Measurements from ENCODE around the gene ASAH2B.

Gene ASAH2B

GRCh38 chr10:50794490-50794889 lies 54.8 kb downstream of the ASAH2B start:
- TF ChIP-seq CTCF (IDR thresholded peaks at IDR 0.05; ENCODE audit: low read depth, low read length), result no peak
- Histone ChIP-seq H3K9me3 (ENCODE audit: severe bottlenecking) (no peaks in the 10 kb centered on the region), H3K27me3 (ENCODE audit: insufficient read depth, low read depth, severe bottlenecking) (no peaks in the 10 kb centered on the region), H3K4me3 (ENCODE audit: low read depth, low read length) (no peak overlapping the region), H3K36me3 (no peaks in the 10 kb centered on the region), H3K27ac (no peak overlapping the region)
- no peak for DNase-seq

GRCh38 chr10:50796693-50797092 lies 57.0 kb downstream of the ASAH2B start:
- Histone ChIP-seq H3K27me3 (ENCODE audit: insufficient read depth, low read depth, severe bottlenecking) (no peaks in the 10 kb centered on the region), H3K9me3 (ENCODE audit: severe bottlenecking) (no peaks in the 10 kb centered on the region), H3K4me3 (ENCODE audit: low read depth, low read length) (no peak overlapping the region), H3K36me3 (no peaks in the 10 kb centered on the region), H3K27ac (no peak overlapping the region)
- TF ChIP-seq CTCF (IDR thresholded peaks at IDR 0.05; ENCODE audit: low read depth, low read length), result no peak
- DNase-seq, result no peak

- no peak for DNase-seq
- H3K9me3 ChIP-seq (ENCODE audit: severe bottlenecking), result no peaks in the 10 kb centered on the region
- no peak overlapping the region for H3K4me3 ChIP-seq (ENCODE audit: low read depth, low read length)
- H3K27me3 ChIP-seq (ENCODE audit: insufficient read depth, low read depth, severe bottlenecking), result no peaks in the 10 kb centered on the region
- no peak for TF ChIP-seq CTCF (IDR thresholded peaks at IDR 0.05; ENCODE audit: low read depth, low read length)
- no peak overlapping the region for H3K27ac ChIP-seq
- H3K36me3 ChIP-seq, result no peaks in the 10 kb centered on the region
Observed at GRCh38 chr10:50798297-50798696, 58.6 kb downstream of the ASAH2B start.

GRCh38 chr10:50799595-50799994 lies 59.9 kb downstream of the ASAH2B start:
- Histone ChIP-seq H3K27me3 (ENCODE audit: insufficient read depth, low read depth, severe bottlenecking) (no peaks in the 10 kb centered on the region), H3K9me3 (ENCODE audit: severe bottlenecking) (no peaks in the 10 kb centered on the region), H3K36me3 (no peaks in the 10 kb centered on the region), H3K27ac (no peak overlapping the region), H3K4me3 (ENCODE audit: low read depth, low read length) (no peak overlapping the region)
- TF ChIP-seq CTCF (IDR thresholded peaks at IDR 0.05; ENCODE audit: low read depth, low read length), result no peak
- no peak for DNase-seq

- no peaks in the 10 kb centered on the region for H3K27me3 ChIP-seq (ENCODE audit: insufficient read depth, low read depth, severe bottlenecking)
- no peak for TF ChIP-seq CTCF (IDR thresholded peaks at IDR 0.05; ENCODE audit: low read depth, low read length)
- no peaks in the 10 kb centered on the region for H3K36me3 ChIP-seq
- no peak overlapping the region for H3K27ac ChIP-seq
- no peak for DNase-seq
- no peak overlapping the region for H3K4me3 ChIP-seq (ENCODE audit: low read depth, low read length)
- H3K9me3 ChIP-seq (ENCODE audit: severe bottlenecking), result no peaks in the 10 kb centered on the region
Observed at GRCh38 chr10:50805981-50806622, 66.4 kb downstream of the ASAH2B start.
